Sigmoid colon (tissue), 7 donors: ENCODE data around the gene OPRL1. TPM values are rescaled to one million over a fixed set of nuclear protein-coding genes. Genes with fewer than 3 reads are reported as not detected.
A peak's percentile ranks its signal among the peaks of the same experiment; 100 is the strongest.

Experiments used
- DNase-seq: peaks from one replicate; pipeline ENCODE4 v3.0.0-alpha.2; 2019
- H3K27ac ChIP-seq, 4 donors: fragments of 200-600 bp; sonication (generic); one replicate each; pipeline ENCODE4 v1.5.1; 2016 to 2019; ENCODE audit warnings: mild to moderate bottlenecking in 1 of 4
- H3K27me3 ChIP-seq, 3 donors: fragments of 200-600 bp; sonication (generic); one replicate each; pipeline ENCODE4 v1.5.1; 2019; ENCODE audit warnings: mild to moderate bottlenecking in 1 of 3
- H3K36me3 ChIP-seq, 4 donors: fragments of 200-600 bp; sonication (generic); one replicate each; pipeline ENCODE4 v1.5.1; 2016 to 2019
- H3K4me1 ChIP-seq, 4 donors: fragments of 200-600 bp; sonication (generic); one replicate each; pipeline ENCODE4 v1.5.1; 2017 to 2019
- H3K4me3 ChIP-seq, 4 donors: fragments of 200-600 bp; sonication (generic); one replicate each; pipeline ENCODE4 v1.5.1; 2017 to 2019; ENCODE audit warnings: mild to moderate bottlenecking in 2 of 4, moderate library complexity in 1 of 4
- H3K9me3 ChIP-seq, 4 donors: fragments of 200-600 bp in 3 of 4; sonication (generic) in 3 of 4; one replicate each; pipeline versions ENCODE4 v1.5.1 to v1.6.1; 2013 to 2019
- CTCF ChIP-seq, 4 experiments: fragments of 450-650 bp in 3 of 4; fragments of 200-600 bp in 1 of 4; IDR thresholded peaks; one replicate each; pipeline ENCODE4 v1.5.1; 2016 to 2019; ENCODE audit warnings: antibody characterized with exemption in 4 of 4, mild to moderate bottlenecking in 3 of 4, moderate library complexity in 2 of 4
- EP300 ChIP-seq, 4 donors: sonication (generic); formaldehyde crosslinking; IDR thresholded peaks; one replicate each; pipeline ENCODE4 v1.6.1; 2017; ENCODE audit warnings: antibody characterized with exemption in 4 of 4
- POLR2A ChIP-seq, 2 donors: fragments of 450-650 bp; IDR thresholded peaks; one replicate each; pipeline ENCODE4 v1.6.1; 2016; ENCODE audit warnings: antibody characterized with exemption in 2 of 2, mild to moderate bottlenecking in 2 of 2, moderate library complexity in 2 of 2
- POLR2AphosphoS5 ChIP-seq, 4 donors: sonication (generic); formaldehyde crosslinking; IDR thresholded peaks; one replicate each; pipeline ENCODE4 v1.6.1; 2017; ENCODE audit warnings: antibody characterized with exemption in 4 of 4
- WGBS, 2 donors: extraction: QIAGEN DNeasy Blood & Tissue Kit; methylation state at CpG; one replicate each; pipeline ENCODE4 v1.1.7; 2013; 5-methylcytosine and 5-hydroxymethylcytosine counted together
- intact Hi-C: fragments of 100-400 bp; cut with DNase I; formaldehyde crosslinking; loops from one replicate; pipeline ENCODE4 v1.15.1; 2023
- polyA plus RNA-seq, 3 donors: library from polyadenylated mRNA; stranded (reverse); fragments of 200-250 nt; gene quantifications; one replicate each; pipeline ENCODE4 v1.2.3, GENCODE V29; 2013
- total RNA-seq, 4 donors: library from RNA; depleted of rRNA; stranded (reverse); fragments of >200 nt; gene quantifications; one replicate each; pipeline ENCODE4 v1.1.0, GENCODE V29; 2016
- donor health status: healthy with polysubstance abuse.
- donor health status: Bipolar disorder and iron deficiency.
- donor health status: healthy.

Gene OPRL1
- total and polyA plus RNA-seq, 7 donors, result under 0.01 to 2.2 (median 0.89) TPM; not detected in 1

- no peak for TF ChIP-seq POLR2AphosphoS5 (IDR thresholded peaks at IDR 0.05)
- no peak for TF ChIP-seq CTCF (IDR thresholded peaks at IDR 0.05)
- no peak for TF ChIP-seq EP300 (IDR thresholded peaks at IDR 0.05)
- TF ChIP-seq POLR2A (IDR thresholded peaks at IDR 0.05), result no peak
- Histone ChIP-seq H3K27me3 (no peaks in the 10 kb centered on the region), H3K27ac (no peak overlapping the region), H3K4me3 (no peak overlapping the region), H3K9me3 (no peaks in the 10 kb centered on the region), H3K36me3 (peaks cover 0 to 27% (median 6%) of the 10 kb centered on the region in 4 donors), H3K4me1 (peaks cover 0 to 16% (median 15%) of the 10 kb centered on the region in 4 donors)
- WGBS, 2 donors, result 91 to 92% methylated on average over 12 of the region's 12 CpGs
- no peak for DNase-seq
- intact Hi-C loops, result no loop called here
Measured at GRCh38 chr20:64075556-64075955, 4.3 kb upstream of the OPRL1 start.

- DNase-seq, result no peak
- intact Hi-C loops, result no loop called here
- no peak for TF ChIP-seq POLR2AphosphoS5 (IDR thresholded peaks at IDR 0.05)
- no peak for TF ChIP-seq EP300 (IDR thresholded peaks at IDR 0.05)
- Histone ChIP-seq H3K27me3 (no peaks in the 10 kb centered on the region), H3K27ac (no peak overlapping the region), H3K4me1 (peaks cover 0 to 16% (median 15%) of the 10 kb centered on the region in 4 donors), H3K9me3 (no peaks in the 10 kb centered on the region), H3K4me3 (peak overlapping the region in 2 of 4 donors; percentile 77 to 85), H3K36me3 (peaks cover 0 to 26% (median 6%) of the 10 kb centered on the region in 4 donors)
- WGBS, 2 donors, result 87 to 91% methylated on average over 22 of the region's 22 CpGs
Measured at GRCh38 chr20:64076061-64076997, 3.6 kb upstream of the OPRL1 start.

- intact Hi-C loops, result no loop called here
- no peak for DNase-seq
- TF ChIP-seq POLR2A (IDR thresholded peaks at IDR 0.05), result no peak
- Histone ChIP-seq H3K4me3 (peak overlapping the region in 3 of 4 donors; percentile 2 to 85 (median 77)), H3K27ac (no peak overlapping the region), H3K4me1 (peaks cover 0 to 16% (median 15%) of the 10 kb centered on the region in 4 donors), H3K27me3 (no peaks in the 10 kb centered on the region), H3K36me3 (peaks cover 0 to 19% (median 6%) of the 10 kb centered on the region in 4 donors), H3K9me3 (no peaks in the 10 kb centered on the region)
- WGBS, 2 donors, result 49 to 75% methylated on average over 8 of the region's 8 CpGs
Measured at GRCh38 chr20:64077094-64077493, 2.8 kb upstream of the OPRL1 start.

- H3K4me3 ChIP-seq, result peak overlapping the region in 3 of 4 donors; percentile 2 to 85 (median 77)
- H3K27me3 ChIP-seq, result peaks cover 0 to 2% (median 0%) of the 10 kb centered on the region in 3 donors
- TF ChIP-seq POLR2AphosphoS5 (IDR thresholded peaks at IDR 0.05), result no peak
- no peak for TF ChIP-seq EP300 (IDR thresholded peaks at IDR 0.05)
- TF ChIP-seq POLR2A (IDR thresholded peaks at IDR 0.05), result no peak
- no peak for TF ChIP-seq CTCF (IDR thresholded peaks at IDR 0.05)
- 45 to 59% methylated on average over 7 of the region's 7 CpGs for WGBS, 2 donors
- no peak overlapping the region for H3K27ac ChIP-seq
- H3K36me3 ChIP-seq, result peaks cover 0 to 15% (median 6%) of the 10 kb centered on the region in 4 donors
- DNase-seq, result no peak
- H3K4me1 ChIP-seq, result peaks cover 0 to 16% (median 15%) of the 10 kb centered on the region in 4 donors
- intact Hi-C loops, result no loop called here
- H3K9me3 ChIP-seq, result no peaks in the 10 kb centered on the region
Measured at GRCh38 chr20:64077541-64077875, 2.4 kb upstream of the OPRL1 start.

GRCh38 chr20:64077876-64078551 is 1.9 kb upstream of the OPRL1 start:
- H3K4me3 ChIP-seq, result peak overlapping the region in 3 of 4 donors; percentile 63 to 85 (median 77)
- TF ChIP-seq EP300 (IDR thresholded peaks at IDR 0.05), result no peak
- no peak for TF ChIP-seq POLR2AphosphoS5 (IDR thresholded peaks at IDR 0.05)
- no peak for TF ChIP-seq POLR2A (IDR thresholded peaks at IDR 0.05)
- no peak for TF ChIP-seq CTCF (IDR thresholded peaks at IDR 0.05)
- H3K27me3 ChIP-seq, result peaks cover 0 to 7% (median 0%) of the 10 kb centered on the region in 3 donors
- H3K9me3 ChIP-seq, result no peaks in the 10 kb centered on the region
- WGBS, 2 donors, result 36 to 39% methylated on average over 15 of the region's 15 CpGs
- peaks cover 0 to 20% (median 17%) of the 10 kb centered on the region in 4 donors for H3K4me1 ChIP-seq
- intact Hi-C loops, result no loop called here
- H3K36me3 ChIP-seq, result peaks cover 0 to 11% (median 6%) of the 10 kb centered on the region in 4 donors
- DNase-seq, result no peak
- H3K27ac ChIP-seq, result peak overlapping the region in 2 of 4 donors; percentile 15 to 73
